Fibroblast of villous mesenchyme (primary cell): Measurements from ENCODE around the gene CHRDL2. TPM values are rescaled to one million over a fixed set of nuclear protein-coding genes. Genes with fewer than 3 reads are reported as not detected.
A peak's percentile ranks its signal among the peaks of the same experiment; 100 is the strongest.

Experiments used
- DNase-seq: peaks from one replicate; pipeline ENCODE4 v3.0.0-alpha.2; 2010; ENCODE audit warnings: low read depth
- H3K4me3 ChIP-seq: 2 replicates; pipeline ENCODE4 v1.5.1; 2011; ENCODE audit warnings: low read depth, mild to moderate bottlenecking, low read length
- CTCF ChIP-seq: IDR thresholded peaks from 2 replicates; pipeline ENCODE4 v1.5.1; 2012; ENCODE audit warnings: low read depth, mild to moderate bottlenecking, low read length; ENCODE audit not compliant: insufficient read depth
- total RNA-seq: library from RNA; depleted of rRNA; stranded (reverse); fragments of >200 nt; gene quantifications from 2 replicates; pipeline ENCODE4 v1.2.3, GENCODE V29; 2012

The CHRDL2 gene
- total RNA-seq, 1 donor = not detected

- TF ChIP-seq CTCF = no peak
- peak; percentile 45 for DNase-seq
- H3K4me3 ChIP-seq = no peak overlapping the region
These were observed 43.8 kb downstream of the CHRDL2 start for GRCh38 chr11:74687237-74688023.

GRCh38 chr11:74686792-74687191 is 44.4 kb downstream of the CHRDL2 start:
- peak; percentile 21 for DNase-seq
- no peak overlapping the region for H3K4me3 ChIP-seq
- TF ChIP-seq CTCF = peak; percentile 6

GRCh38 chr11:74685905-74686304 is 45.3 kb downstream of the CHRDL2 start:
- TF ChIP-seq CTCF = no peak
- H3K4me3 ChIP-seq = no peak overlapping the region
- DNase-seq = no peak

GRCh38 chr11:74685338-74685737 is 45.9 kb downstream of the CHRDL2 start:
- H3K4me3 ChIP-seq = no peak overlapping the region
- TF ChIP-seq CTCF = no peak
- no peak for DNase-seq

- DNase-seq = no peak
- no peak for TF ChIP-seq CTCF
- H3K4me3 ChIP-seq = no peak overlapping the region
These were observed 46.6 kb downstream of the CHRDL2 start for GRCh38 chr11:74684661-74685060.

GRCh38 chr11:74683941-74684481 is 47.2 kb downstream of the CHRDL2 start:
- TF ChIP-seq CTCF = no peak
- H3K4me3 ChIP-seq = no peak overlapping the region
- DNase-seq = peak; percentile 39

GRCh38 chr11:74683279-74683871 is 47.9 kb downstream of the CHRDL2 start:
- TF ChIP-seq CTCF = peak; percentile 61
- peak; percentile 21 for DNase-seq
- peak overlapping the region; percentile 39 for H3K4me3 ChIP-seq
